ENCODE results near the gene LOC128125822.

LOC128125822 gene

DNA sequence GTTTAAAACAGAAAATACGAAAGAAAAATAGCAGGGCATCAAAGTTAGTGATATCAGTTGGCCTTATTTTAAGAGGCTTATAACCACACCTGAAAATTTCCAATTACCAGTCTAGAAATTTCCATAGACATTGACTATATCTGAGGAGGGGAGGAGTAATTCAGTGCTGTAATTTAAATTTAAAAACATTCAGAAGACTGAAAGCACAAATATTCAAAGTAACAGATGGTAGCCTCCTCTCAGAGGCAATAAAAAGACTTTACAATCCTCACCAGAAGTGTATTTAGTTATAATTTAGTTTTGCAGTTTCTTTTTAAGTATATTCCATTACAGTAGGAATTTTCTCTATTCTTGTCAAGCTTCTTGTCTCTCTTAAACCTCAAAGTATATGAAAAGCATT is 18.4 kb upstream of the LOC128125822 start:
- H3K36me3 ChIP-seq (ENCODE audit: control insufficient read depth in 2 of 2, insufficient read depth in 2 of 2, low read length in 2 of 2) = no peaks in the 10 kb centered on the region
- no peak overlapping the region for H3K9ac ChIP-seq (ENCODE audit: low read depth in 1 of 2, low read length in 2 of 2)
- no peaks in the 10 kb centered on the region for H3K9me3 ChIP-seq (ENCODE audit: control insufficient read depth in 2 of 2, low read length in 2 of 2)
- no peaks in the 10 kb centered on the region for H3K27me3 ChIP-seq (ENCODE audit: control insufficient read depth in 2 of 2, insufficient read depth in 2 of 2, low read length in 2 of 2)
- H3K27ac ChIP-seq (ENCODE audit: low read depth in 2 of 2, low read length in 2 of 2) = peak overlapping the region in 1 of 2 donors; percentile 0
- H3K4me3 ChIP-seq (ENCODE audit: low read length in 2 of 2) = no peak overlapping the region
- H3K4me1 ChIP-seq (ENCODE audit: control insufficient read depth in 2 of 2, insufficient read depth in 2 of 2, low read length in 2 of 2) = peaks cover 2 to 3% of the 10 kb centered on the region in 2 donors

DNA sequence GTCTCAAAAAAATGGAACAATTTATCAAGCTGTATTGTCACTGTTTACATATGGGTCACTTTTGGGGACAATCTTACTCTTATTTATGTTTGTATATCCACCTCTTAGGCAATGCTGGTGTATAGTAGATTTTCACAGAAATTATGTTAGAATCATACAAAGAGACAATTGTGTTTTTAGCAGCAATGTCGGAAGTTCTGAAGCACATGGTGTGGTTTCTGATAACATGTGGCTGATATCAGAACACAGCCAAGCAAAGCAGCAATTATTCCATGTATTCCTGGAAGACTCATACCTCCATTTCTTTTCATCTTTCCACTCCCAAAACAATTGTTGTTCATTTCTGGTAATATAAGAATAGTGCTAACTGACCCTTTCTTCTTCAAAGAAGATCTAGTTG is 17.5 kb upstream of the LOC128125822 start:
- Histone ChIP-seq H3K9ac (ENCODE audit: low read depth in 1 of 2, low read length in 2 of 2) (no peak overlapping the region), H3K4me3 (ENCODE audit: low read length in 2 of 2) (no peak overlapping the region), H3K36me3 (ENCODE audit: control insufficient read depth in 2 of 2, insufficient read depth in 2 of 2, low read length in 2 of 2) (no peaks in the 10 kb centered on the region), H3K9me3 (ENCODE audit: control insufficient read depth in 2 of 2, low read length in 2 of 2) (no peaks in the 10 kb centered on the region), H3K27me3 (ENCODE audit: control insufficient read depth in 2 of 2, insufficient read depth in 2 of 2, low read length in 2 of 2) (no peaks in the 10 kb centered on the region), H3K27ac (ENCODE audit: low read depth in 2 of 2, low read length in 2 of 2) (no peak overlapping the region), H3K4me1 (ENCODE audit: control insufficient read depth in 2 of 2, insufficient read depth in 2 of 2, low read length in 2 of 2) (peaks cover 2 to 3% of the 10 kb centered on the region in 2 donors)

DNA sequence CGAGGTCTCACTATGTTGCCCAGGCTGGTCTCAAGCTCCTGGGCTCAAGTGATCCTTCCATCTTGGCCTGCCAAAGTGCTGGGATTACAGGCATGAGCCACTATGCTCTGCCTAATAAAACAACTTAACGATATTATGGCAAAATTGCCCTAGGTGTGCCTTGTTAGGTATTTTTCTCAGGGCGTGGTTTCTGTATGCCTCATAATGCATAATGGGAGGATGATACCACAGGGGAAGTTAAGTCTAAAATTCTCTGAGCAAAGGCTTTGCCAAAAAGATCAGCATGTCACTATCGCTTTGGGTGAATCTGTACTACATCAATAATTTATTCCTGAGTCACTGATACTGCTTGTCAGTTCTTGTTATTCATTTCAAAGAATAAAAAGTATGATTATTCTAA is 15.9 kb upstream of the LOC128125822 start:
- H3K9ac ChIP-seq (ENCODE audit: low read depth in 1 of 2, low read length in 2 of 2) = no peak overlapping the region
- H3K4me1 ChIP-seq (ENCODE audit: control insufficient read depth in 2 of 2, insufficient read depth in 2 of 2, low read length in 2 of 2) = peaks cover 2 to 3% of the 10 kb centered on the region in 2 donors
- H3K27ac ChIP-seq (ENCODE audit: low read depth in 2 of 2, low read length in 2 of 2) = no peak overlapping the region
- H3K36me3 ChIP-seq (ENCODE audit: control insufficient read depth in 2 of 2, insufficient read depth in 2 of 2, low read length in 2 of 2) = no peaks in the 10 kb centered on the region
- H3K4me3 ChIP-seq (ENCODE audit: low read length in 2 of 2) = no peak overlapping the region
- no peaks in the 10 kb centered on the region for H3K27me3 ChIP-seq (ENCODE audit: control insufficient read depth in 2 of 2, insufficient read depth in 2 of 2, low read length in 2 of 2)
- no peaks in the 10 kb centered on the region for H3K9me3 ChIP-seq (ENCODE audit: control insufficient read depth in 2 of 2, low read length in 2 of 2)

DNA sequence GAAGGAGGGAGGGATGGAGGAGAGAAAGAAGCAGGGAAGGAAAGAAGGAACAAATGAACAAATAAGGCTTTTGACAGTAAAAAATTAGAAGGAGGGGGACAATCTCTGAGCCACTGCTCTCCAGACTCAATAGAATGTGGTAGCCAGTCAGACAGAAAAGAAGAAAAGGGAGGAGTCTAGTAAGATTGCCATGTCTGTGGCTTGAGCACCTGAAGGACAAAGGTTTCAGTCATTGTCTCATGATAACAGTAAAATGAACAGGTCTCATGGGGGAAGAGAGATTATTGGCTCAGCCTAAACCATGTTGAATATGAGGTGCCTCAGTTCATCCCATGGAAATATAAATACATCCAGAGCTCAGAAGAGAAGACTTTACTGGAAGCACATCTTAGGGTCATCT is 14.0 kb upstream of the LOC128125822 start:
- H3K27me3 ChIP-seq (ENCODE audit: control insufficient read depth in 2 of 2, insufficient read depth in 2 of 2, low read length in 2 of 2) = no peaks in the 10 kb centered on the region
- H3K27ac ChIP-seq (ENCODE audit: low read depth in 2 of 2, low read length in 2 of 2) = no peak overlapping the region
- no peaks in the 10 kb centered on the region for H3K9me3 ChIP-seq (ENCODE audit: control insufficient read depth in 2 of 2, low read length in 2 of 2)
- H3K9ac ChIP-seq (ENCODE audit: low read depth in 1 of 2, low read length in 2 of 2) = no peak overlapping the region
- no peaks in the 10 kb centered on the region for H3K36me3 ChIP-seq (ENCODE audit: control insufficient read depth in 2 of 2, insufficient read depth in 2 of 2, low read length in 2 of 2)
- H3K4me1 ChIP-seq (ENCODE audit: control insufficient read depth in 2 of 2, insufficient read depth in 2 of 2, low read length in 2 of 2) = peaks cover 0 to 3% of the 10 kb centered on the region in 2 donors
- H3K4me3 ChIP-seq (ENCODE audit: low read length in 2 of 2) = no peak overlapping the region

DNA sequence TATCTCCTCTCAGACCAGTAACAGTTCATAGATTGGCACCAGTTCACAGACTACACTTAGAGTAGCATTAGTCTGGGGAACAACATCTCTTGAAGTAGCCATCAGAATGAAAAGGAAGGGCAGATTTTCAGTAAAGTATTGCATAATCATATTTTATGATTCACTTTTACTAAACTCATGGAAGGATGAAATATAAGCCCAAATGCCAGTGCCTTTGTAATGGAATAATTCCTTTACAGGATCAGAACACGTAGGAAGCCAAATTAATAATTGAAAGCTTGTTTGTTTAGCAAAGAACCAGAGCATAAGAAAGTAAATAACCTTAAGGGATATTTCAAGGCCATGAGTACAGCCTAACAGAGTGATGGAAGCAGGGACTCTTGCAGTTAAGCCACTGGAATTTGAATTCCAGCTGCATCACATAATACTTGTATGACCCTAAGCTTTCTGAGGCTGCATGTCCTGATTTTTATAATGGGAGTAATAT is 11.4 kb upstream of the LOC128125822 start:
- Histone ChIP-seq H3K27me3 (ENCODE audit: control insufficient read depth in 2 of 2, insufficient read depth in 2 of 2, low read length in 2 of 2) (no peaks in the 10 kb centered on the region), H3K9ac (ENCODE audit: low read depth in 1 of 2, low read length in 2 of 2) (no peak overlapping the region), H3K4me3 (ENCODE audit: low read length in 2 of 2) (no peak overlapping the region), H3K9me3 (ENCODE audit: control insufficient read depth in 2 of 2, low read length in 2 of 2) (no peaks in the 10 kb centered on the region), H3K36me3 (ENCODE audit: control insufficient read depth in 2 of 2, insufficient read depth in 2 of 2, low read length in 2 of 2) (no peaks in the 10 kb centered on the region), H3K27ac (ENCODE audit: low read depth in 2 of 2, low read length in 2 of 2) (no peak overlapping the region), H3K4me1 (ENCODE audit: control insufficient read depth in 2 of 2, insufficient read depth in 2 of 2, low read length in 2 of 2) (peaks cover 0 to 4% of the 10 kb centered on the region in 2 donors)

DNA sequence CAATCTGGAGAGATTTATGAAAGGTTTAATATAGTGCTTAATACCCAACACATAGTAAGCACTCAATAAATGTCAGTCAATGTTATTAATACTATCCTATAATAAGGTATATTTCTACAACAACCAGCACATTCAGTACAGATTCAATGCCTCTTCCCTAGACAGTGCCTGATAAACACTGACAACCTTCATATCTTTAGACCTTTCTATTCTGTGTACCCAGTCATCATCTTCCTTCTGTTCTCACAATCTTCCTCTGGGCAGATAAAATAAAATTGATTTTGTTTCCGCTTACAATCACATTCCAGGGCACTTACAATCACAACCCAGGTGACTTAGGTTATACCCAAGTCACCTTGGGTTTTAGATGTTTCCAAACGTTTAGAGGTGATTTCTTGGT is 11.0 kb upstream of the LOC128125822 start:
- H3K27me3 ChIP-seq (ENCODE audit: control insufficient read depth in 2 of 2, insufficient read depth in 2 of 2, low read length in 2 of 2) = no peaks in the 10 kb centered on the region
- H3K36me3 ChIP-seq (ENCODE audit: control insufficient read depth in 2 of 2, insufficient read depth in 2 of 2, low read length in 2 of 2) = no peaks in the 10 kb centered on the region
- peaks cover 0 to 7% of the 10 kb centered on the region in 2 donors for H3K4me1 ChIP-seq (ENCODE audit: control insufficient read depth in 2 of 2, insufficient read depth in 2 of 2, low read length in 2 of 2)
- H3K9ac ChIP-seq (ENCODE audit: low read depth in 1 of 2, low read length in 2 of 2) = no peak overlapping the region
- no peak overlapping the region for H3K27ac ChIP-seq (ENCODE audit: low read depth in 2 of 2, low read length in 2 of 2)
- H3K9me3 ChIP-seq (ENCODE audit: control insufficient read depth in 2 of 2, low read length in 2 of 2) = no peaks in the 10 kb centered on the region
- no peak overlapping the region for H3K4me3 ChIP-seq (ENCODE audit: low read length in 2 of 2)

DNA sequence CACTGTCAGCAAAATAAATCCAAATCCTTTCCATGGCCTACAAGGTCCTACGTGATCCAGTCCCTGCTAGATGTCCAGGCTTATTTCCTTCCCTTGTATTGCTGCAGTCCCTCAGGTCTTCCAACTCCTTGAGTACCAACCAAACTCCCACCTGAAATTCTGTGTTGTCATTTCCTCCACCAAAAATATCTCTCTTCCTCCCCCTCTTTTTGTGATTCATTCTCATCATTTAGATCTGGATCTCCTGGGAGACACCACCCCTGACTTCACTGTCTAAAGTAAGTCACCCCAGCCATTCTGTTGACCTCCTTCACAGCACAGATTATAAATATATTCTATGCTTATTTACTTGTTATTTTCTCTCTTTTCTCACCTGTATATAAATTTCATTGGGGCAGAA is 9.0 kb upstream of the LOC128125822 start:
- no peaks in the 10 kb centered on the region for H3K9me3 ChIP-seq (ENCODE audit: control insufficient read depth in 2 of 2, low read length in 2 of 2)
- no peak overlapping the region for H3K27ac ChIP-seq (ENCODE audit: low read depth in 2 of 2, low read length in 2 of 2)
- H3K36me3 ChIP-seq (ENCODE audit: control insufficient read depth in 2 of 2, insufficient read depth in 2 of 2, low read length in 2 of 2) = no peaks in the 10 kb centered on the region
- no peak overlapping the region for H3K9ac ChIP-seq (ENCODE audit: low read depth in 1 of 2, low read length in 2 of 2)
- peaks cover 0 to 7% of the 10 kb centered on the region in 2 donors for H3K4me1 ChIP-seq (ENCODE audit: control insufficient read depth in 2 of 2, insufficient read depth in 2 of 2, low read length in 2 of 2)
- H3K27me3 ChIP-seq (ENCODE audit: control insufficient read depth in 2 of 2, insufficient read depth in 2 of 2, low read length in 2 of 2) = no peaks in the 10 kb centered on the region
- no peak overlapping the region for H3K4me3 ChIP-seq (ENCODE audit: low read length in 2 of 2)

DNA sequence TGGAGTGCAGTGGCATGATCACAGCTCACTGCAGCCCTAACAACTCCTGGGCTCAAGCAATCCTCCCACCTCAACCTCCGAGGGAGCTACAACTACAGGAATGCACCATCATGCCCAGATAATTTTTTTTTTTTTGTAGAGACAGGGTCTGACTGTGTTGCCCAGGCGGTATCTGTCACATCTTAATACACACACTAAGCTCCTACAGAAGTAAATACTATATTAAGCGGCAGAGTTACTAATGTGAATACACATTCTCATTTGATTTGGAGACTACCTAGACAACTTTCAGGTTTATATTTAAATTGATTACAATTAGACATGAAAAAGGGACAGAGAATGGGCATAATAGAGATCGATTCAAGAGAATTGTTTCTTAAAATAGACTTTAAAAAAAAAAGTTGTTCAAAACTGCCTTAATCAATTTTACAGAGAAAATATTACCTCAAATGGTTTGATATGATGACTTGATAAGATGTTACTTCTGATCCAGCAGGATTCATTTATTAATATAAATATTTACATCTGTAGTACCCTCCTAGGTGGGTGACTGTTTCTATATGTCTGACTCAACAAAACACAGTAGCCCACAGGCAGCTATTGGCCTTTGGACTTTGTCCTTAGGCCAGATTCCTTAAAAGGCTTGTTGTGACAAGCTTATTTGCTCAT is 7.1 kb upstream of the LOC128125822 start:
- H3K9ac ChIP-seq (ENCODE audit: low read depth in 1 of 2, low read length in 2 of 2) = no peak overlapping the region

DNA sequence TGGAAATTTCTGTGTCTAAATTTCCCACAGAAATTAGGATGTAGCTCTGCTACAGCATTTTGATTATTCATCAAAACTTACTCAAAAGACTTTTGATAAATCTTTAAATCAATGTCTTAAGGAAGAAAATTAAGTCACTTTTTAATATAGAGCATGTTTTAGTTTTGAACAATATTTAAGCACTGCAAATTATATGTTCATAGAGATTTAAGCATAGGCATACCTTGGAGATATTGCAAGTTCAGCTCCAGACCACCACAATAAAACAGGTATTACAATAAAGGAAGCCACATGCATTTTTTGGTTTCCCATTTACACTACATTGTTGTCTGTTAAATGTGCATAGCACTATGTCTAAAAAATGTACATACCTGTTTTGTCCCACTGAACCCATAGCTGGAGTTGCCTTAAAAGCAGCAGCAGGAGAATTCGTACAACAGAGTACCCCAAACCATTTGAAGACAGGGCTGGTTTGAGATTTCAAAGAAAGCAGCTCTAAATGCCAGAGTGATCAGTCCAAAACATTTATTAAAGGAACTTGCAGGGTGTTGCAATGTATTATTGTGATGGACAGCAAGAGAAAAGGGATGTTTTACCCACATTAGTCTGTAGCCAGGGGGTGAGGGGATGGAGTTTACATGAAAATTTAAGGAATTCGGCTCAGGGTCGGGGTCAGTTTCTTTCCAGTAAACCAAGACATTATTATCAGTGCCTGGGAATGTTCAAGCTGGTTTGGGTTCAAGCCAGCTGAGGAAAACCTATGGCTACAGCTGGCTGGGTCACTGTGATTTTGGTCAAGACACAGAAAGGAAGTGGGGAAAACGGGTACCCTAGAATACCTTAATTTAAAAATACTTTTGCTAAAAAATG is 6.3 kb upstream of the LOC128125822 start:
- no peaks in the 10 kb centered on the region for H3K9me3 ChIP-seq (ENCODE audit: control insufficient read depth in 2 of 2, low read length in 2 of 2)
- no peak overlapping the region for H3K9ac ChIP-seq (ENCODE audit: low read depth in 1 of 2, low read length in 2 of 2)
- H3K36me3 ChIP-seq (ENCODE audit: control insufficient read depth in 2 of 2, insufficient read depth in 2 of 2, low read length in 2 of 2) = no peaks in the 10 kb centered on the region
- no peak overlapping the region for H3K27ac ChIP-seq (ENCODE audit: low read depth in 2 of 2, low read length in 2 of 2)
- H3K4me3 ChIP-seq (ENCODE audit: low read length in 2 of 2) = no peak overlapping the region
- peaks cover 5 to 14% of the 10 kb centered on the region in 2 donors for H3K4me1 ChIP-seq (ENCODE audit: control insufficient read depth in 2 of 2, insufficient read depth in 2 of 2, low read length in 2 of 2)
- H3K27me3 ChIP-seq (ENCODE audit: control insufficient read depth in 2 of 2, insufficient read depth in 2 of 2, low read length in 2 of 2) = no peaks in the 10 kb centered on the region

More for the DNA sequence above, 7.1 kb upstream of the LOC128125822 start:
- Histone ChIP-seq H3K27me3 (ENCODE audit: control insufficient read depth in 2 of 2, insufficient read depth in 2 of 2, low read length in 2 of 2) (no peaks in the 10 kb centered on the region), H3K4me3 (ENCODE audit: low read length in 2 of 2) (no peak overlapping the region), H3K9me3 (ENCODE audit: control insufficient read depth in 2 of 2, low read length in 2 of 2) (no peaks in the 10 kb centered on the region), H3K4me1 (ENCODE audit: control insufficient read depth in 2 of 2, insufficient read depth in 2 of 2, low read length in 2 of 2) (peaks cover 2 to 13% of the 10 kb centered on the region in 2 donors), H3K36me3 (ENCODE audit: control insufficient read depth in 2 of 2, insufficient read depth in 2 of 2, low read length in 2 of 2) (no peaks in the 10 kb centered on the region), H3K27ac (ENCODE audit: low read depth in 2 of 2, low read length in 2 of 2) (no peak overlapping the region)

DNA sequence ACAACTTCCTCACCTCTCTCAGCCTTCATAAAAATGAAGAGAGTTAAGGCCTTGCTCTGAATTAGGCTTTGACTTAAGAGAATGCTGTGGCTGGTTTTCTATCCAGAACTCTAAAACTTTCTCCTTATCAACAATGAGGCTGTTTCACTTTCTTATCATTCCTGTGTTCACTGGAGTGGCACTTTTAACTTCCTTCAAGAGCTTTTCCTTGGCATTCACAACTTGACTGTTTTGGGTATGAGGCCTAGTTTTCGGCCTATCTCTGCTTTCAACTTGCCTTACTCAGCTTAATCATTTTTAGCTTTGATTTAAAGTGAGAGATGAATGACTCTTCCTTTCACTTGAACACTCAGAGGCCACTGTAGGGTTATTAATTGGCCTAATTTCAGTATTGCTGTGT is 4.3 kb upstream of the LOC128125822 start:
- no peak overlapping the region for H3K27ac ChIP-seq (ENCODE audit: low read depth in 2 of 2, low read length in 2 of 2)
- H3K9ac ChIP-seq (ENCODE audit: low read depth in 1 of 2, low read length in 2 of 2) = no peak overlapping the region
- no peaks in the 10 kb centered on the region for H3K27me3 ChIP-seq (ENCODE audit: control insufficient read depth in 2 of 2, insufficient read depth in 2 of 2, low read length in 2 of 2)
- no peaks in the 10 kb centered on the region for H3K9me3 ChIP-seq (ENCODE audit: control insufficient read depth in 2 of 2, low read length in 2 of 2)
- no peaks in the 10 kb centered on the region for H3K36me3 ChIP-seq (ENCODE audit: control insufficient read depth in 2 of 2, insufficient read depth in 2 of 2, low read length in 2 of 2)
- H3K4me3 ChIP-seq (ENCODE audit: low read length in 2 of 2) = no peak overlapping the region
- peaks cover 13 to 22% of the 10 kb centered on the region in 2 donors for H3K4me1 ChIP-seq (ENCODE audit: control insufficient read depth in 2 of 2, insufficient read depth in 2 of 2, low read length in 2 of 2)

Measured in mucosa of rectum (tissue), 2 donors.